Measurements from ENCODE around the gene SCIMP.
"Not testable (repeated sequence)": the region's sequence is repeated elsewhere in the genome, so short reads cannot be mapped to it uniquely, and the experiment has no call there.

The SCIMP gene

GRCh38 chr17:5184288-5184687, 50.4 kb downstream of the SCIMP start:
- no peak for DNase-seq (ENCODE audit: low read depth)

GRCh38 chr17:5183410-5183793, 51.3 kb downstream of the SCIMP start:
- no peak for DNase-seq (ENCODE audit: low read depth)

GRCh38 chr17:5182597-5183409, 51.9 kb downstream of the SCIMP start:
- no peak for DNase-seq (ENCODE audit: low read depth)

GRCh38 chr17:5181509-5182305, 53.0 kb downstream of the SCIMP start:
- DNase-seq (ENCODE audit: low read depth) = no peak

GRCh38 chr17:5179003-5179402, 55.7 kb downstream of the SCIMP start:
- no peak for DNase-seq (ENCODE audit: low read depth)

- DNase-seq (ENCODE audit: low read depth) = not testable (repeated sequence)
These were observed 59.6 kb downstream of the SCIMP start for GRCh38 chr17:5175027-5175426.

- DNase-seq (ENCODE audit: low read depth) = not testable (repeated sequence)
These were observed 68.7 kb downstream of the SCIMP start for GRCh38 chr17:5165791-5166564.

GRCh38 chr17:5164436-5164835, 70.2 kb downstream of the SCIMP start:
- DNase-seq (ENCODE audit: low read depth) = no peak

GRCh38 chr17:5161793-5162192, 72.9 kb downstream of the SCIMP start:
- DNase-seq (ENCODE audit: low read depth) = not testable (repeated sequence)

GRCh38 chr17:5160702-5161101, 74.0 kb downstream of the SCIMP start:
- not testable (repeated sequence) for DNase-seq (ENCODE audit: low read depth)

All from stimulated activated CD8-positive, alpha-beta memory T cell treated with anti-CD3 and anti-CD28 coated beads, Interleukin-7, amount 100 ng/mL, for 24 hours (primary cell).